ENCODE measurements around the gene SLC26A11.

DNA sequence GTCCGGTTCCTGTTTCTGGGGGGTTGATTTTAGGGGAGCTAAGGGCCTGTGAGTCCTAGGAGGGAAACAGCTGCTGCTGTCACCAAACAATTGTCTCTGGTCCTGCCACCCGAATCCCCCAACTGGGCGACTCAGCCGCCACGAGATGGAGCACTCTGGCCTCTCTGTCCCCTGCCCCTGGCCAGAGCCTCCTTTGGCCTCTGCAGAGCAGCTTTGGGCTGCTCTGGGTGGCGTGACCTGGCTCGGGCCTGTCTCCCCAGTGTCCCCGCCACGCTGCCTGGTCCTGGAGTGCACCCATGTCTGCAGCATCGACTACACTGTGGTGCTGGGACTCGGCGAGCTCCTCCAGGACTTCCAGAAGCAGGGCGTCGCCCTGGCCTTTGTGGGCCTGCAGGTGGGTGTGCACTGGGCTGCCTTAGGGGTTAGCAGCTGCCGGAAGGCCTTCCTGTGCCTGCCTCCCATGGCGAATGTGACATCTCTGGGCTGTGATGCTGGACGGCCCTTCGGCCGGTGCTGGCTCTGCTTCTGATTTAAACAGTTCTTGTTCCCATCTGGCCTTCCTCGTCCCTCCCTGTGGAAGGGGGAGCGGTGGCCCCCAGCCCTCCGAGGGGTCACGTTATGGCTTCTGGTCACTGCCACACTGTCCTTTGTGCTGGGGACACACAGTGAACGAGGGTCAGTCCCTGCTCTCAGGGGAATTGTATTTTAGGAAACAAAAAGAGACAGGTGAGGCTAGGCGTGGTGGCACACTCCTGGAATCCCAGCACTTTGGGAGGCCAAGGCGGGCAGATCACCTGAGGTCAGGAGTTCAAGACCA lies 28.9 kb downstream of the SLC26A11 start:
- TF ChIP-seq, protein P1, sequence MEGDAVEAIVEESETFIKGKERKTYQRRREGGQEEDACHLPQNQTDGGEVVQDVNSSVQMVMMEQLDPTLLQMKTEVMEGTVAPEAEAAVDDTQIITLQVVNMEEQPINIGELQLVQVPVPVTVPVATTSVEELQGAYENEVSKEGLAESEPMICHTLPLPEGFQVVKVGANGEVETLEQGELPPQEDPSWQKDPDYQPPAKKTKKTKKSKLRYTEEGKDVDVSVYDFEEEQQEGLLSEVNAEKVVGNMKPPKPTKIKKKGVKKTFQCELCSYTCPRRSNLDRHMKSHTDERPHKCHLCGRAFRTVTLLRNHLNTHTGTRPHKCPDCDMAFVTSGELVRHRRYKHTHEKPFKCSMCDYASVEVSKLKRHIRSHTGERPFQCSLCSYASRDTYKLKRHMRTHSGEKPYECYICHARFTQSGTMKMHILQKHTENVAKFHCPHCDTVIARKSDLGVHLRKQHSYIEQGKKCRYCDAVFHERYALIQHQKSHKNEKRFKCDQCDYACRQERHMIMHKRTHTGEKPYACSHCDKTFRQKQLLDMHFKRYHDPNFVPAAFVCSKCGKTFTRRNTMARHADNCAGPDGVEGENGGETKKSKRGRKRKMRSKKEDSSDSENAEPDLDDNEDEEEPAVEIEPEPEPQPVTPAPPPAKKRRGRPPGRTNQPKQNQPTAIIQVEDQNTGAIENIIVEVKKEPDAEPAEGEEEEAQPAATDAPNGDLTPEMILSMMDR (IDR thresholded peaks at IDR 0.05 in 4 of 5, conservative IDR thresholded peaks at IDR 0.05 in 1 of 5), result no peak
- no peak for TF ChIP-seq POLR2A (IDR thresholded peaks at IDR 0.05)

All from gastrocnemius medialis (tissue), 4 donors.